ENCODE results near the gene MRPL30. TPM values are rescaled to one million over a fixed set of nuclear protein-coding genes. Genes with fewer than 3 reads are reported as not detected.

Gene MRPL30
- total RNA-seq: 30.6 and 35.1 TPM in 2 replicates

DNA sequence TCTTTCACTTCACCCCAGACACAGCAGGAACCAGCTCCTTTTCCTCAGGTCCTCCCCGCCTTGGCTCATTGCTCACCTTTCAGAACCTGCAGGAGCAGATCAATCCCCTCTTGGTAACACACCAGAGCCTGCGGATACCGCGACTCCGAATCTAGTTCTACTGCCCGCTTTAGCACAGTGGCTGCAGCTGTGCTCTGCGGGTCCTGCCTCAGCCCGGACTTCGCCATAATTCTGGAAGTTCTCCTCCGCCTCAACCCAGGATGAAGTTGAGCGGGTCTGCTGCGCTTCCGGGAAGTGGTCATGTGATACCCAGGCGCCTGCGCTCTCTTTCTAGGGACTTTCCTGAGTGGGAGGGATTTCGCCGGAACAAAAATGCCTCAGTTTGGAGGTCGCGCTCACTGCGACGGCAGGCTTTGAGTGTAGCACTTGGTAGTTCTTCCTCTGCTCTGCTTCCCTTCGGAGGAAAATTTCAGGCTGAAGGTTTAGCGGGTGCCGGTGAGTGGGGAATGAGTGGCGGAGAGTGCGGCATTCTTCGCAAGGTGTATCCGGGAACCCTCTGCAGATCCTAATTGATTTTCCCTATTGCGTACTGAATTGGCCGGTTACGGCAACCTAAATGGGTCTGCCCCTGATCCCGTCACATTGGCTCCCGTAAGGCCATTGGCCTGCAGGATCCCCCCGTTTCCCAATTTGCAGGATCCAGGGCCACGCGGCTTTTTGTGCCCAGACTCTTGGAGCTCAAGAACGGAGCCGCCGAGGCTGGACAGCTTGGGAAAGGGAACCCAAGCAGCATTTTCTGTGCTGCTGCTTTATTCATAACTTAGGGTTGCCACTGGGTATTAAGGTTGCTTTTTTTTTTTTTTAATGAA lies at the start of gene MRPL30, which contains the start of gene MITD1:
Gene MRPL30, plus strand, starts transcription at position 430 of the 869 bp plus-strand sequence. CDS start 5,020 bp downstream, outside the sequence.
Gene MITD1, minus strand, starts transcription at position 304 of the 869 bp plus-strand sequence. Its CDS starts 77 bp downstream, at position 227.

DNA sequence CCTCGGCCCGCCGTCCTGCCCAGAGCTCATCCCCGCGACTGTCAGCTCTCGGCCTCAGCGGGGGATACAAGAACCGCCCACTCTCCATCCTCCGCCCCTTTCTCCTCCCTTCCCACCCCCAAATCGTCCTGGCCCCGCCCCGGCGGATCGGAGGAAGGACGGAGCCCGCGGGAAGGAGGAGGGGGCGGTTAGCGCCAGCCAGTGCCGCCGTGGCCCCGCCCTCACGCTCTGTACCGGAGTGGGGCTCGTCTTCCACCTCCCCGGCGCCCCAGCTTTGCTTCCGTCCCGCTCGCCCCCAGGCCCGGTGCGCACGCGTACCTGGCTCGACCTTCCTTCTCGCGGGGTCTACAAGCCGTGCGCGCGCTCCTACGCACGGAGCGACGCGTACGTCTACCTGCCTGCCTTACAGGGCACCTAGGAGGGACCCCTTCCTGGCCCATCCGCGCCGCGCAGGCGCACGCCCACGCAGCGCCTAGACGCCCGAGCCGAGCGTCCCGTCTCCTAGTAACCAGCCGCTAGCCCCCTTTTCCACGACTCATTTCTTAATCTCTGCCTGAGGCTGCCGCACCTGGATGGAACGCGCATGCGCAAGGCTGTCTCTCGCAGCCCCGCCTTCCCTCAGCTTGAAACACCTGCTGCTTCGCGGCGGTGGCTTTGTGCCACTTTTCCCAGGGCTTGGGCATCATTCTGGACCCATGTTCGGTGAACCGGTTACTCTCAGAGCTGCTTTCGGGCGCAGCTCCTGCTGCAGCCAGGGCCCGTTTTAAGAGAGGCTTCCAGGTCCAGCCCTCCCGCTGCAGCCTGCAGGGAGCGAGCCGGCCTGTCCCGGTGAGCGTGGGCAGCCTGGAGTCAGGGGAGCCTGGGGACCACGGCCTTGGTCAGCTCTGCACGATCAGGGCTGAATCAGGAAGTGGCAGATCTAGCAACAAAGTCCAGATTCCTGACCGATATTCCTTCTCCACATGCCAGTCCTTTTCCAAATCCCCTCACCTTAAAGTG lies 39.6 kb upstream of the MRPL30 start, which contains the start of gene C2orf15:
Gene C2orf15, plus strand, starts transcription at position 598 of the 999 bp plus-strand sequence. CDS start 8,852 bp downstream, outside the sequence.

DNA sequence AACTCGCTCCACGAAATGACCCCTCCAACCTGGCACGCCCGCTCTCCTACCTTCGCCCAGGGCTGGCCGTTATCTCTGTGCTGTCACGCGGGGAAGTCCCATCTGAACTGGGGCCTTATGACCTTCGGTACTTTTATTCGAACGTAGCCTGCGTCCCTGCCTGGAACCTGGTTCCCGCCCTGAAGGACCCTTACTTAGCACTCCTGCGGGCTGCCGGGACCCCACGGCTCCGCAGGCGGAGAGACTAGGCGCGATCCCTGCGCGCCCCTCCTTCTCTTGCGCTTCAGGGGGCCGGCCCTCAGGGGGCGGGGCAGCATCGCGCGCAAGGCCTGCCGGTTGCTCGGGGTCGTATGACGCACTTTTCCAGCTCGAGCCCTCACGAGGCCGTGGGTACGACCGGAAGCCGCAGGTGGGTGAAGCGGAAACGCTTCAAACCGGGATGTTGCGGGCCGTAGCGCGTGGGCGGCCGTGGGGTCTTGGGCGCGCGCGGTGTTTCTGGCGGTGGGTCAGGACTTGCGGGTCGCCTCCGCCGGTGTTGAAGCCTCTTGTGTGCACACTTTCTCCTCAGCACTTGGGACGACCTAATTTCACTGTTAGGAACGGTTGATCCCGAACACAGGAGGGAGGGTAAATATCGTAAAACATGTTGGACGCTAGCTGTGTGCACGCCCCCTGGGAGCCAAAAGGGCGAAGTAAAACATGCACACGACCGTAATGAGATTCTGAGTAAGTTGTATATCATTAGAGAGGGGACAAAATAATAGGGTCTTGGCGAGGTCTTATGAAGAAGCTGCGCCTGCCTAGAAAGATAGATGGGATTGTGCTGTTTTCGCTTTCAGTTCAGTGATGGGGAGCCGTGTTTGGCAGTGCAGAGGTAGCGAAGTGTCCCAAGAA lies 26.1 kb upstream of the MRPL30 start, which contains the start of the genes LIPT1 and TSGA10:
Gene LIPT1, plus strand, starts transcription at position 325 of the 894 bp plus-strand sequence. CDS start 6,991 bp downstream, outside the sequence.
Gene TSGA10, minus strand, starts transcription at position 300 of the 894 bp plus-strand sequence. CDS start 45,503 bp downstream, outside the sequence.

Other genes starting within 250 kb of the MRPL30 start
- 0.12 and 0.13 TPM in 2 replicates for gene CRACDL, start 245.0 kb upstream of the MRPL30 start, total RNA-seq
- not detected in 2 replicates for gene C2orf15, start 39.5 kb upstream of the MRPL30 start, total RNA-seq
- 2.7 and 2.8 TPM in 2 replicates for gene TSGA10, start 26.2 kb upstream of the MRPL30 start, total RNA-seq
- gene LIPT1, start 26.2 kb upstream of the MRPL30 start, total RNA-seq: 5.8 and 8.0 TPM in 2 replicates
- gene MITD1, start 126 bp upstream of the MRPL30 start, total RNA-seq: 22.3 and 24.2 TPM in 2 replicates
- gene LYG2, start 74.5 kb downstream of the MRPL30 start, total RNA-seq: not detected in 2 replicates
- 0.26 TPM in 1 of 2 replicates, not detected in the other for gene LYG1, start 120.0 kb downstream of the MRPL30 start, total RNA-seq
- 48.0 and 52.8 TPM in 2 replicates for gene TXNDC9, start 155.1 kb downstream of the MRPL30 start, total RNA-seq
- 24.7 and 31.5 TPM in 2 replicates for gene EIF5B, start 156.2 kb downstream of the MRPL30 start, total RNA-seq